ENCODE results near the gene P4HA1.
A peak's percentile ranks its signal among the peaks of the same experiment; 100 is the strongest.

P4HA1 gene

GRCh38 chr10:73054286-73054685 lies 42.4 kb downstream of the P4HA1 start:
- TF ChIP-seq, protein P1, sequence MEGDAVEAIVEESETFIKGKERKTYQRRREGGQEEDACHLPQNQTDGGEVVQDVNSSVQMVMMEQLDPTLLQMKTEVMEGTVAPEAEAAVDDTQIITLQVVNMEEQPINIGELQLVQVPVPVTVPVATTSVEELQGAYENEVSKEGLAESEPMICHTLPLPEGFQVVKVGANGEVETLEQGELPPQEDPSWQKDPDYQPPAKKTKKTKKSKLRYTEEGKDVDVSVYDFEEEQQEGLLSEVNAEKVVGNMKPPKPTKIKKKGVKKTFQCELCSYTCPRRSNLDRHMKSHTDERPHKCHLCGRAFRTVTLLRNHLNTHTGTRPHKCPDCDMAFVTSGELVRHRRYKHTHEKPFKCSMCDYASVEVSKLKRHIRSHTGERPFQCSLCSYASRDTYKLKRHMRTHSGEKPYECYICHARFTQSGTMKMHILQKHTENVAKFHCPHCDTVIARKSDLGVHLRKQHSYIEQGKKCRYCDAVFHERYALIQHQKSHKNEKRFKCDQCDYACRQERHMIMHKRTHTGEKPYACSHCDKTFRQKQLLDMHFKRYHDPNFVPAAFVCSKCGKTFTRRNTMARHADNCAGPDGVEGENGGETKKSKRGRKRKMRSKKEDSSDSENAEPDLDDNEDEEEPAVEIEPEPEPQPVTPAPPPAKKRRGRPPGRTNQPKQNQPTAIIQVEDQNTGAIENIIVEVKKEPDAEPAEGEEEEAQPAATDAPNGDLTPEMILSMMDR (IDR thresholded peaks at IDR 0.05; ENCODE audit: insufficient read depth, low read length, poor library complexity, severe bottlenecking), result no peak
- Histone ChIP-seq H3K36me3 (ENCODE audit: control insufficient read depth, insufficient read depth, low read length) (no peaks in the 10 kb centered on the region; the same call in 1 of the 2 replicates), H3K4me3 (replicated peaks; ENCODE audit: low read depth, low read length) (no peak overlapping the region), H3K27me3 (replicated peaks; ENCODE audit: control insufficient read depth, insufficient read depth, low read length) (no peaks in the 10 kb centered on the region)
- DNase-seq (ENCODE audit: extremely low read depth, insufficient read length), result peak; percentile 25

DNA sequence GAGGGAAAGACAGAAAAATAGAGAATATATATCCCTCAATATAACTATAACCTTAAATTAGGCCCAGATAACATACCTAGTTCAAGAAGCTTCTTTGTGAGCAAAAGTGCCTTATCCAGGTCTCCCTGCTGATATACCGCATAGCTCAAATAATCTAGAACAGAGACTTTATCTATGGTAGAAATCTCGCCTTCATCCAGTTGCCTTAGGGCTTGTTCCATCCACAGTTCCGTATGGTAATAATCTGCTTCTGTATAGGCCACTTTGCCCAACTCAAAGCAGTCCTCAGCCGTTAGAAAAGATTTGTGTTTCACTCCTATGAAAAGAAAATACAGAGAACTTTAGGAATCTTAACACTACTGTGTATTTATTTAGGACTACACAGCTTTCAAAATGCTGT lies 43.4 kb downstream of the P4HA1 start:
- no peak for DNase-seq (ENCODE audit: extremely low read depth, insufficient read length)
- Histone ChIP-seq H3K4me3 (replicated peaks; ENCODE audit: low read depth, low read length) (no peak overlapping the region), H3K27me3 (replicated peaks; ENCODE audit: control insufficient read depth, insufficient read depth, low read length) (no peaks in the 10 kb centered on the region), H3K36me3 (ENCODE audit: control insufficient read depth, insufficient read depth, low read length) (peaks cover 2% of the 10 kb centered on the region; the same call in 1 of the 2 replicates)
- TF ChIP-seq, protein P1 (IDR thresholded peaks at IDR 0.05; ENCODE audit: insufficient read depth, low read length, poor library complexity, severe bottlenecking), result no peak

- Histone ChIP-seq H3K36me3 (ENCODE audit: control insufficient read depth, insufficient read depth, low read length) (peaks cover 5% of the 10 kb centered on the region), H3K4me3 (replicated peaks; ENCODE audit: low read depth, low read length) (no peak overlapping the region), H3K27me3 (replicated peaks; ENCODE audit: control insufficient read depth, insufficient read depth, low read length) (no peaks in the 10 kb centered on the region)
- TF ChIP-seq, protein P1 (IDR thresholded peaks at IDR 0.05; ENCODE audit: insufficient read depth, low read length, poor library complexity, severe bottlenecking), result no peak
- no peak for DNase-seq (ENCODE audit: extremely low read depth, insufficient read length)
Measured at GRCh38 chr10:73044378-73045285, 52.0 kb downstream of the P4HA1 start.

- no peak overlapping the region for H3K4me3 ChIP-seq (replicated peaks; ENCODE audit: low read depth, low read length)
Measured at GRCh38 chr10:73043766-73044377, 52.8 kb downstream of the P4HA1 start.

GRCh38 chr10:73043319-73043718 lies 53.3 kb downstream of the P4HA1 start:
- Histone ChIP-seq H3K36me3 (ENCODE audit: control insufficient read depth, insufficient read depth, low read length) (peaks cover 3% of the 10 kb centered on the region), H3K4me3 (replicated peaks; ENCODE audit: low read depth, low read length) (no peak overlapping the region), H3K27me3 (replicated peaks; ENCODE audit: control insufficient read depth, insufficient read depth, low read length) (no peaks in the 10 kb centered on the region)
- TF ChIP-seq, protein P1 (IDR thresholded peaks at IDR 0.05; ENCODE audit: insufficient read depth, low read length, poor library complexity, severe bottlenecking), result no peak
- no peak for DNase-seq (ENCODE audit: extremely low read depth, insufficient read length)

More at GRCh38 chr10:73043766-73044377, 52.8 kb downstream of the P4HA1 start:
- TF ChIP-seq, protein P1 (IDR thresholded peaks at IDR 0.05; ENCODE audit: insufficient read depth, low read length, poor library complexity, severe bottlenecking), result no peak
- DNase-seq (ENCODE audit: extremely low read depth, insufficient read length), result no peak
- peaks cover 3% of the 10 kb centered on the region for H3K36me3 ChIP-seq (ENCODE audit: control insufficient read depth, insufficient read depth, low read length)
- no peaks in the 10 kb centered on the region for H3K27me3 ChIP-seq (replicated peaks; ENCODE audit: control insufficient read depth, insufficient read depth, low read length)
